ENCODE results near the gene COG6. TPM values are rescaled to one million over a fixed set of nuclear protein-coding genes. Genes with fewer than 3 reads are reported as not detected.

Gene COG6
- total RNA-seq, 4 donors from 2014 or later = 16.8 to 24.3 (median 20.5) TPM

- DNase-seq (ENCODE audit: low spot score in 2 of 2) = no peak
- TF ChIP-seq POLR2A (IDR thresholded peaks at IDR 0.05) = no peak
- TF ChIP-seq, protein P1, sequence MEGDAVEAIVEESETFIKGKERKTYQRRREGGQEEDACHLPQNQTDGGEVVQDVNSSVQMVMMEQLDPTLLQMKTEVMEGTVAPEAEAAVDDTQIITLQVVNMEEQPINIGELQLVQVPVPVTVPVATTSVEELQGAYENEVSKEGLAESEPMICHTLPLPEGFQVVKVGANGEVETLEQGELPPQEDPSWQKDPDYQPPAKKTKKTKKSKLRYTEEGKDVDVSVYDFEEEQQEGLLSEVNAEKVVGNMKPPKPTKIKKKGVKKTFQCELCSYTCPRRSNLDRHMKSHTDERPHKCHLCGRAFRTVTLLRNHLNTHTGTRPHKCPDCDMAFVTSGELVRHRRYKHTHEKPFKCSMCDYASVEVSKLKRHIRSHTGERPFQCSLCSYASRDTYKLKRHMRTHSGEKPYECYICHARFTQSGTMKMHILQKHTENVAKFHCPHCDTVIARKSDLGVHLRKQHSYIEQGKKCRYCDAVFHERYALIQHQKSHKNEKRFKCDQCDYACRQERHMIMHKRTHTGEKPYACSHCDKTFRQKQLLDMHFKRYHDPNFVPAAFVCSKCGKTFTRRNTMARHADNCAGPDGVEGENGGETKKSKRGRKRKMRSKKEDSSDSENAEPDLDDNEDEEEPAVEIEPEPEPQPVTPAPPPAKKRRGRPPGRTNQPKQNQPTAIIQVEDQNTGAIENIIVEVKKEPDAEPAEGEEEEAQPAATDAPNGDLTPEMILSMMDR (IDR thresholded peaks at IDR 0.05) = no peak
- 78 to 85% methylated on average over 9 of the region's 9 CpGs for WGBS, 2 donors
- intact Hi-C loops (cut with DNase I; ENCODE audit: low total_unique reads) = no loop called here
- H3K4me3 ChIP-seq (ENCODE audit: low read depth, poor library complexity, severe bottlenecking) = no peak overlapping the region
Observed at GRCh38 chr13:39770221-39771090, 115.0 kb downstream of the COG6 start.

DNA sequence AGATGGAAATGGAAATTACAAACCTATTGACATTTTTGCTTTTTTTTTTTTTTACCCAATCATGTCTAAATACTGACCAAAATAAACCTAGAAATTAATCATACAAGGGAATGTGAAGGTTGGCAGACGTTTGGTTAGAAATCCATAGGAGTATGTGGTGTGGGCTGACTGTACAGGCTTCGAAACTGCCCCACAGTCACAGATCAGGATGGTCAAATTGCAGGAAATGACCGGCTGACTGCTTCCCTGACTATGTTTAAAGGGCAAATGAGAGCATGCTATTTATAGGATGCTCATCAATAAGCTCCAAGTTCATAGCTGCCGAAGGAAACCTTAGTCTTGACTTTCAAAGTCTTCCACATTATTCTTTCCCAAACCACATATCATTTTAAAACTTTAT is 118.4 kb downstream of the COG6 start:
- TF ChIP-seq, protein P1 (IDR thresholded peaks at IDR 0.05) = no peak
- TF ChIP-seq POLR2A (IDR thresholded peaks at IDR 0.05) = no peak
- DNase-seq (ENCODE audit: low spot score in 2 of 2) = no peak
- H3K4me3 ChIP-seq (ENCODE audit: low read depth, poor library complexity, severe bottlenecking) = no peak overlapping the region
- 77 to 88% methylated on average over 4 of the region's 4 CpGs for WGBS, 2 donors
- intact Hi-C loops (cut with DNase I; ENCODE audit: low total_unique reads) = no loop called here

- TF ChIP-seq POLR2A (IDR thresholded peaks at IDR 0.05) = no peak
- TF ChIP-seq, protein P1 (IDR thresholded peaks at IDR 0.05) = no peak
- intact Hi-C loops (cut with DNase I; ENCODE audit: low total_unique reads) = no loop called here
- no peak for DNase-seq (ENCODE audit: low spot score in 2 of 2)
- H3K4me3 ChIP-seq (ENCODE audit: low read depth, poor library complexity, severe bottlenecking) = no peak overlapping the region
- WGBS, 2 donors = 83 to 87% methylated on average over 3 of the region's 3 CpGs
Observed at GRCh38 chr13:39776439-39776838, 121.0 kb downstream of the COG6 start.

DNA sequence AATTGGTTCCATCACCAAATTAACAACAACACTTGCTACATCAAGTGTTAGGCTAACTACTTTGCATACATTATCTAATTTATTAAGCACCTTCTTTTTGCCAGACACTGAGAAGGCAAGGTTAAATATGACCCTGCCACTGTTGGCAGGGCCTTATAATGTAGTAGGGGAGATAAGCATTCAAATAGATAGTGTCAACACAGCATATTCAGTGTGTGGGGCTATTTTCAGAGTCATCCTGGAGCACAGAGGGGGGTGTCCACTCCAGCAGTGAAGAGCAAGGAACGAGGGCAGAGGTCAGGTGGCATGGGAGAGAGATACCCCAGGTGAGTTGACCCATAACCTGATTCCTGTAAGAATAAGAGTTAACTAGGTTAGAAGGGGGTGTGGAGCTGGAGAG is 121.6 kb downstream of the COG6 start:
- TF ChIP-seq POLR2A (IDR thresholded peaks at IDR 0.05) = no peak
- TF ChIP-seq, protein P1 (IDR thresholded peaks at IDR 0.05) = no peak
- 94 to 100% methylated on average over 1 of the region's 1 CpG for WGBS, 2 donors
- intact Hi-C loops (cut with DNase I; ENCODE audit: low total_unique reads) = no loop called here
- DNase-seq (ENCODE audit: low spot score in 2 of 2) = no peak
- no peak overlapping the region for H3K4me3 ChIP-seq (ENCODE audit: low read depth, poor library complexity, severe bottlenecking)

DNA sequence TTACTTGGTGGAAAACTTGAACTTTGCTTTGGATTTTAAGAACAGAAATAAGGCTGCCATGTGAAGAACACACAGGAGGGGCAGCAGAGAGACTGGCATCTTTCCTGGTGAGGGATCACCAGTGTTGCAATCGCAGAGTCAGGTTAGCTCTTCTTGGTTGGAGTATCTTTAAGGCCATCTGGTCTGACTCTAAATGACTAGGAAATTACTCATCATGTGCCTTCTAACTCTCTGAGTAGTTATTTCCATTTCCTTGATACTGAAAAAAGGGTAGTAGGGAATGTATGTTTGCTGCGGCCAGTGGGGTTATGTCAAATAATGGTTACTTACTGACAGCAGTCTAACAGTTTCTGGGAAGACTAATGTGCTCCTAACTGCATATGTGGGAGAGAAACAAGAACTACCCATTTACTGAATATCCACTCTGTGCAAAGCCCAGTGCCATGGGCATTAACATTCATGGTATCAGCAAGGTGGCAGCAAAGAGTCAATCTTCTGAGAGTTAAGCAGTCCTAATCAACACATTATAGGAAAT is 122.1 kb downstream of the COG6 start:
- intact Hi-C loops (cut with DNase I; ENCODE audit: low total_unique reads) = no loop called here
- 76 to 78% methylated on average over 2 of the region's 2 CpGs for WGBS, 2 donors
- H3K4me3 ChIP-seq (ENCODE audit: low read depth, poor library complexity, severe bottlenecking) = no peak overlapping the region
- no peak for TF ChIP-seq POLR2A (IDR thresholded peaks at IDR 0.05)
- TF ChIP-seq, protein P1 (IDR thresholded peaks at IDR 0.05) = no peak
- DNase-seq (ENCODE audit: low spot score in 2 of 2) = no peak
